HG03460 (cell line): ENCODE data around the gene TMED4.

Experiments used
- ATAC-seq: cut with Tn5 transposase; IDR thresholded peaks from one replicate; pipeline ENCODE4 v1.9.1; 2021; ENCODE audit not compliant: unreplicated experiment

TMED4 gene

GRCh38 chr7:44541028-44541869 is 40.8 kb downstream of the TMED4 start, which contains the start of gene NPC1L1:
NPC1L1 (minus strand) TSS chr7:44541330; CDS start chr7:44541259, 71 bp downstream.
- no peak for ATAC-seq

- ATAC-seq = no peak
Observed at GRCh38 chr7:44540592-44541027, 41.4 kb downstream of the TMED4 start.

GRCh38 chr7:44539669-44540506 is 42.1 kb downstream of the TMED4 start:
- no peak for ATAC-seq

GRCh38 chr7:44538798-44539668 is 43.0 kb downstream of the TMED4 start:
- ATAC-seq = no peak

- no peak for ATAC-seq
Observed at GRCh38 chr7:44538093-44538797, 43.8 kb downstream of the TMED4 start.

- ATAC-seq = no peak
Observed at GRCh38 chr7:44537442-44537841, 44.6 kb downstream of the TMED4 start.

GRCh38 chr7:44536090-44536489 is 45.9 kb downstream of the TMED4 start:
- no peak for ATAC-seq

- ATAC-seq = no peak
Observed at GRCh38 chr7:44535348-44536064, 46.5 kb downstream of the TMED4 start.

- ATAC-seq = no peak
Observed at GRCh38 chr7:44534501-44534900, 47.5 kb downstream of the TMED4 start.

- ATAC-seq = no peak
Observed at GRCh38 chr7:44534087-44534486, 47.9 kb downstream of the TMED4 start.

- no peak for ATAC-seq
Observed at GRCh38 chr7:44533301-44534055, 48.6 kb downstream of the TMED4 start.

GRCh38 chr7:44531421-44532380 is 50.3 kb downstream of the TMED4 start:
- ATAC-seq = no peak

GRCh38 chr7:44530990-44531389 is 51.0 kb downstream of the TMED4 start:
- ATAC-seq = no peak
